Cardiac muscle cell (in vitro differentiated cells and primary cell): ENCODE measurements around the gene SLC2A9. TPM values are rescaled to one million over a fixed set of nuclear protein-coding genes. Genes with fewer than 3 reads are reported as not detected.
A peak's percentile ranks its signal among the peaks of the same experiment; 100 is the strongest.
"Not testable (repeated sequence)": the region's sequence is repeated elsewhere in the genome, so short reads cannot be mapped to it uniquely, and the experiment has no call there.

Experiments used
- DNase-seq, 2 donors: peaks; one replicate each; pipeline versions ENCODE4 v3.0.0 to v3.0.0-alpha.2; 2010 to 2017; ENCODE audit warnings: low read depth in 1 of 2, low spot score in 1 of 2
- H3K27ac ChIP-seq: fragments of 200-600 bp; sonication (generic); 2 replicates; pipeline ENCODE4 v1.5.1; 2016
- H3K27me3 ChIP-seq: fragments of 200-600 bp; sonication (generic); 2 replicates; pipeline ENCODE4 v1.6.0; 2016; ENCODE audit warnings: control low read depth
- H3K36me3 ChIP-seq: fragments of 200-600 bp; sonication (generic); 2 replicates; pipeline ENCODE4 v1.5.1; 2016; ENCODE audit warnings: control low read depth
- H3K4me1 ChIP-seq: fragments of 200-600 bp; sonication (generic); 2 replicates; pipeline ENCODE4 v1.8.1; 2017; ENCODE audit warnings: low read depth, mild to moderate bottlenecking, mixed run types
- H3K4me3 ChIP-seq: fragments of 200-600 bp; sonication (generic); 2 replicates; pipeline ENCODE4 v1.5.1; 2016; ENCODE audit warnings: mild to moderate bottlenecking
- H3K9me3 ChIP-seq: fragments of 200-600 bp; sonication (generic); 2 replicates; pipeline ENCODE4 v1.5.1; 2017; ENCODE audit warnings: low read depth, mild to moderate bottlenecking, control low read depth
- CTCF ChIP-seq: IDR thresholded peaks from 2 replicates; pipeline ENCODE4 v1.5.1; 2012; ENCODE audit warnings: low read depth, mild to moderate bottlenecking, low read length
- polyA plus RNA-seq: library from polyadenylated mRNA; unstranded; fragments of >200 nt; fragmentation: Nextera tagmentation; extraction: Ambion mirVana; gene quantifications from 2 replicates; pipeline ENCODE4 v1.2.1, GENCODE V29; 2016
- total RNA-seq: library from RNA; depleted of rRNA; stranded (reverse); fragments of >200 nt; gene quantifications from 2 replicates; pipeline ENCODE4 v1.2.3, GENCODE V29; 2016

Gene SLC2A9
- total and polyA plus RNA-seq, 2 experiments from 2014 or later = 0.42 to 1.1 TPM

GRCh38 chr4:9812501-9813340 is 208.6 kb downstream of the SLC2A9 start:
- no peaks in the 10 kb centered on the region for H3K27me3 ChIP-seq
- H3K36me3 ChIP-seq = no peaks in the 10 kb centered on the region
- H3K9me3 ChIP-seq = no peaks in the 10 kb centered on the region
- H3K27ac ChIP-seq = no peak overlapping the region
- no peak for TF ChIP-seq CTCF
- peaks cover 9% of the 10 kb centered on the region for H3K4me1 ChIP-seq
- H3K4me3 ChIP-seq = no peak overlapping the region
- peak in 1 of 2 donors; percentile 82 for DNase-seq

- no peak for DNase-seq
- Histone ChIP-seq H3K4me1 (peaks cover 13% of the 10 kb centered on the region), H3K9me3 (no peaks in the 10 kb centered on the region), H3K36me3 (no peaks in the 10 kb centered on the region), H3K4me3 (no peak overlapping the region), H3K27ac (no peak overlapping the region), H3K27me3 (no peaks in the 10 kb centered on the region)
- no peak for TF ChIP-seq CTCF
Measured at GRCh38 chr4:9811806-9812205, 209.5 kb downstream of the SLC2A9 start.

- Histone ChIP-seq H3K9me3 (no peaks in the 10 kb centered on the region), H3K27ac (no peak overlapping the region), H3K36me3 (no peaks in the 10 kb centered on the region), H3K4me1 (peaks cover 17% of the 10 kb centered on the region), H3K4me3 (no peak overlapping the region), H3K27me3 (no peaks in the 10 kb centered on the region)
- DNase-seq = no peak
- TF ChIP-seq CTCF = no peak
Measured at GRCh38 chr4:9808077-9808476, 213.2 kb downstream of the SLC2A9 start.

GRCh38 chr4:9804918-9805317 is 216.4 kb downstream of the SLC2A9 start:
- peaks cover 14% of the 10 kb centered on the region for H3K4me1 ChIP-seq
- no peak overlapping the region for H3K4me3 ChIP-seq
- no peaks in the 10 kb centered on the region for H3K9me3 ChIP-seq
- no peaks in the 10 kb centered on the region for H3K36me3 ChIP-seq
- no peak for TF ChIP-seq CTCF
- DNase-seq = no peak
- no peaks in the 10 kb centered on the region for H3K27me3 ChIP-seq
- no peak overlapping the region for H3K27ac ChIP-seq

GRCh38 chr4:9800848-9801247 is 220.4 kb downstream of the SLC2A9 start:
- H3K9me3 ChIP-seq = no peaks in the 10 kb centered on the region
- no peaks in the 10 kb centered on the region for H3K36me3 ChIP-seq
- no peaks in the 10 kb centered on the region for H3K27me3 ChIP-seq
- H3K4me1 ChIP-seq = no peaks in the 10 kb centered on the region
- H3K27ac ChIP-seq = no peak overlapping the region
- no peak overlapping the region for H3K4me3 ChIP-seq
- DNase-seq = no peak
- TF ChIP-seq CTCF = no peak

GRCh38 chr4:9796641-9797040 is 224.7 kb downstream of the SLC2A9 start:
- not testable (repeated sequence) for H3K27ac ChIP-seq, H3K4me3 ChIP-seq, H3K27me3 ChIP-seq, H3K36me3 ChIP-seq, H3K9me3 ChIP-seq, DNase-seq, H3K4me1 ChIP-seq
